HG03460 (cell line): Measurements from ENCODE around the gene ZNF841.
A peak's percentile ranks its signal among the peaks of the same experiment; 100 is the strongest.
"Not testable (repeated sequence)": the region's sequence is repeated elsewhere in the genome, so short reads cannot be mapped to it uniquely, and the experiment has no call there.

Experiments used
- ATAC-seq: cut with Tn5 transposase; IDR thresholded peaks from one replicate; pipeline ENCODE4 v1.9.1; 2021; ENCODE audit not compliant: unreplicated experiment

ZNF841 gene

GRCh38 chr19:52069653-52070052 is 25.9 kb downstream of the ZNF841 start:
- no peak for ATAC-seq

GRCh38 chr19:52066258-52066863 is 29.2 kb downstream of the ZNF841 start:
- ATAC-seq = no peak

GRCh38 chr19:52065399-52065798 is 30.2 kb downstream of the ZNF841 start:
- ATAC-seq = no peak

GRCh38 chr19:52056480-52056879 is 39.1 kb downstream of the ZNF841 start:
- ATAC-seq = not testable (repeated sequence)

GRCh38 chr19:52051736-52052135 is 43.8 kb downstream of the ZNF841 start:
- not testable (repeated sequence) for ATAC-seq

- ATAC-seq = peak; percentile 82
Observed at GRCh38 chr19:52048555-52049501, 46.7 kb downstream of the ZNF841 start, which contains the start of gene ZNF432. ZNF432 (minus strand) TSS chr19:52048838; CDS start chr19:52046868, 1,970 bp downstream.

- ATAC-seq = no peak
Observed at GRCh38 chr19:52039169-52039568, 56.4 kb downstream of the ZNF841 start.

GRCh38 chr19:52034051-52034728 is 61.4 kb downstream of the ZNF841 start:
- no peak for ATAC-seq

GRCh38 chr19:52028780-52029123 is 66.8 kb downstream of the ZNF841 start:
- ATAC-seq = peak; percentile 18

GRCh38 chr19:52028027-52028779 is 67.4 kb downstream of the ZNF841 start, which contains the start of gene ZNF614:
ZNF614 (minus strand) TSS chr19:52028379; CDS start chr19:52025745, 2,634 bp downstream.
- peak; percentile 90 for ATAC-seq

GRCh38 chr19:52026255-52026990 is 69.1 kb downstream of the ZNF841 start:
- ATAC-seq = not testable (repeated sequence)

- ATAC-seq = not testable (repeated sequence)
Observed at GRCh38 chr19:52024478-52024877, 71.1 kb downstream of the ZNF841 start.

- ATAC-seq = no peak
Observed at GRCh38 chr19:52022193-52022592, 73.4 kb downstream of the ZNF841 start.

- no peak for ATAC-seq
Observed at GRCh38 chr19:52020506-52020905, 75.1 kb downstream of the ZNF841 start.
